ENCODE results near the gene TADA2B.
A peak's percentile ranks its signal among the peaks of the same experiment; 100 is the strongest.

Gene TADA2B

GRCh38 chr4:7068883-7069282, 25.7 kb downstream of the TADA2B start:
- H3K4me3 ChIP-seq = peak overlapping the region; percentile 84
- peak overlapping the region; percentile 84 to 89 for H3K27ac ChIP-seq
- no peak for DNase-seq (ENCODE audit: low spot score)
- no peak for TF ChIP-seq CTCF (IDR thresholded peaks at IDR 0.05)

DNA sequence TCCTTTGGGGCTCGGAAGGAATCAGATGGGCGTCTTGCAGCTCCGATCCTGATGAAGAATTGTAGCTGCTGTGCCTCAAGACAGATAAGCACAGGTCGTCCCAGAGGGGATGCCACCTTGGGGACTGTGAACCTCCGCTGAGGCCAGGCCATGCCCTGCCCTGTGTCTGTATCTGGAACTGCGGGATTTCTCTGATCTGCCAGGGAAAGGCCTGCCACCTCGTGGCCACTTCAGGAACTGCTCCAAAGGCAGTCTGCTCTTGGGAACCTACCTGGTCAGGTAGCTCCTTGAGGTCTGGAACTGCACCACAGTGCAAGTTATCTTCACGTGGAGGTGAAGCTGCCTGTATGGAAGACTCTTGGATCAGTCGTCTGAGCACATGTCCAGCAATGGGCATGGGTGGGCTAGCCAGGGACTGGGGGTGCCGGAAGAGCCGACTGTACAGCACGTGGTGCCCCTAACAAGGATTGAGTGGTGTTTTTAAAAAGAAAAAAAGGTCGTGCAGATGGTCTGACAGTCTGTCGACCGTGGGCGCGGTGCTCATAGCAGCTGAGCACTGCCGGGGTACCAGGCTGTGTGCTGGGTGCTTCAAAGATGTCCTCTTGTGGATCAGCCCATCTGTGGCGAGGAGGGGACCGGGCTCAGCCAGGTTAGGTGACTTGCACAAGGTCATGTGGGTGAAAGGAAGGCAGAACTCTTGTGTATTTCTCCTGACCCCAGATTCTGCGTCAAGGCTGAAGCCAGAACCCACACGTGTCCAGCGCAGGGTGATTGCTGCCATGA, 27.7 kb downstream of the TADA2B start:
- peak; percentile 99 for TF ChIP-seq CTCF (IDR thresholded peaks at IDR 0.05)
- Histone ChIP-seq H3K4me3 (no peak overlapping the region), H3K27ac (no peak overlapping the region)
- peak; percentile 85 for DNase-seq (ENCODE audit: low spot score)

GRCh38 chr4:7073059-7073458, 29.9 kb downstream of the TADA2B start:
- DNase-seq (ENCODE audit: low spot score) = no peak
- no peak for TF ChIP-seq CTCF (IDR thresholded peaks at IDR 0.05)
- Histone ChIP-seq H3K4me3 (no peak overlapping the region), H3K27ac (no peak overlapping the region)

DNA sequence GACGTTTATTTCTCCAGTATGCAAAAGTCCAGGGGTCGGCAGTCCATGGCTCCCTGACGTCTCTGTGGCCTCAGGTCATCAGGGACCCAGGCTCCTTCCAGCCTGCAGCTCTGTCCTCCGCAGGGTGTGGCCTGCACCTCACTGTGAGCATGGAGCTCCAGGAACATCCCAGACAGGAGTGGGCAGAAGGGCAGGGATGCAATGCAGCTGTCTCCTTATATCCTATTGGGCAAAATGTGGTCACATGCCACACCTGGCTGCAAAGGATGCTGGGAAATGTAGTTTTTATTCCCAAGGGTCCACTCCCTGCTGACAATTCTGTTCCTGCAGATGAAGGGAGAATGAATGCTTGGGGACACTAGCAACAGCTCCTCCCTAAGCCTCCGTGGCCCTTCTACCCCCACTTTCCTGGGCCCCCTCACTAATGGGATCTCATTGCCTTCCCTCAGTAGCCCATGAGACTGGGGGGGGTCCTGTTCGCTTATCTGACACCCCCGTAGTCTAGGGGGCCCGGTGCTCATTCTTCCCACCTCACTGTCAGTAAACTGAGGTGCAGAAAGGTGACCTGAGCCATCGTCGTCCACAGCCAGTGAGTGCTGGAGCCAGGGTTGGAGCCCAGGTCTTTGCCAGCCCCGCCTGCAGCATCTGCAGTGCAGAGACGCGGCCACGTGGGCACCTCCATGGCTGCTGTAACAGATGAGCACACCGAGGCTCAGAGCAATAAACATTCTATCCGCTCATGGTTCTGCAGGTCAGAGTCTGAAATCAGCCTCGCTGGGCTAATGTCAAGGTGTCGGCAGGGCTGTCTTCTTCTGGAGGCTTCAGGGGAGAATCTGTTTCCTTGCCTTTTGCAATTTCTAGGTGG, 30.6 kb downstream of the TADA2B start:
- DNase-seq (ENCODE audit: low spot score) = no peak
- TF ChIP-seq CTCF (IDR thresholded peaks at IDR 0.05) = no peak
- no peak overlapping the region for H3K4me3 ChIP-seq
- no peak overlapping the region for H3K27ac ChIP-seq

DNA sequence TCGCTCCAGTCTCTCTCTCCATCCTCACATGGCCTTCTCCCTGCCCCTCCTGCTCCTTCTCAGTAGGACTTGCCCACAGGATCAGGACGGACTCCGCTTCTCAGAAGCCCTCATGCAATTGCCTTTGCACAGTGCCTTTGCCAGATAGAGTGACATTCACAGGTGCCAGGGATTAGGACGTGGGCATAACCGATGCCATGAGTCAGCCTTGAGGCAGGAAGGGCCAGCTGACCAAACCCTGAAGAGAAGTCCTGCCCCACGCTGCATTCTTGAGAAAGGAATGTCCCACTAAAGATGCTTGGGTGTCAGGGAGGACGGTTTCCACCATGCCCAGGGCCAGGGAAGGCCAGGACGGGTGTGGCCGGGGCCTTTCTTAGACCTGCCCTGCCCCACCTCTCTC, 31.3 kb downstream of the TADA2B start:
- TF ChIP-seq CTCF (IDR thresholded peaks at IDR 0.05) = no peak

DNA sequence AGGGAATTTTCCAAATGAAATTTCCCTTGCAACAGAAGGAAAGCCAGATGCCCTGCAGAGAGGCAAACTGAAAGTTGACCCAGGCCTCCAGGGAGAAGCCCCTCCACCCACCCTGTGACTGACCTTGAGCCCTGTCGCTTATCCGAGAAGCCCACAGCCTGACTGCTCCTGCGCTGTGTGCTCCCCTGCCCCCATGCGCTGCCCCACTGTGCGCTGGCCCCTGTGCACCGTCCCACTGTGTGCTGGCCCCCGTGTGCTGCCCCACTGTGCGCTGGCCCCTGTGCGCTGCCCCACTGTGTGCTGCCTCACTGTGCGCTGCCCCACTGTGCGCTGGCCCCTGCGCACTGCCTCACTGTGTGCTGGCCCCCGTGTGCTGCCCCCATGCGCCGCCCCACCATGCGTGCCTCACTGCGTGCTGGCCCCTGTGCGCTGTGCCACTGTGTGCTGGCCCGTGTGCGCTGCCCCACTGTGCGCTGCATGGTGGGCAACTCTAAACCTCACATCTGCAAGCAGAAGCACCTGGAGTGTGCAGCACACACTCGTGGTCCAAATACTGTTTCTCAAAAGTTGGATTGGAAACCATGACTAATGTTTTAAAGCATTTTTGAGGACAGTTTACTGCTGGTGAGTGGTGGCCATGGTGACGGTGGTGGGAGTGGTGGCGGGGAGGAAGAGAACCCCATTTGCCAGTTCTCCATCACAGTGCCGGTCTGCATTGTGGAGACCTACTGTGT, 33.0 kb downstream of the TADA2B start:
- no peak overlapping the region for H3K4me3 ChIP-seq
- H3K27ac ChIP-seq = no peak overlapping the region
- no peak for TF ChIP-seq CTCF (IDR thresholded peaks at IDR 0.05)
- no peak for DNase-seq (ENCODE audit: low spot score)

More for the DNA sequence above, 31.3 kb downstream of the TADA2B start:
- DNase-seq (ENCODE audit: low spot score) = no peak
- Histone ChIP-seq H3K4me3 (no peak overlapping the region), H3K27ac (no peak overlapping the region)

Measured in coronary artery (tissue), 2 donors.